Immature natural killer cell (primary cell): Measurements from ENCODE around the gene SGCD. TPM values are rescaled to one million over a fixed set of nuclear protein-coding genes. Genes with fewer than 3 reads are reported as not detected.

Experiments used
- DNase-seq, 3 donors: peaks; one replicate each; pipeline ENCODE4 v3.0.0; 2022; ENCODE audit warnings: mixed read lengths in 1 of 3
- H3K27ac Mint-ChIP-seq, 6 donors: one replicate each; pipeline ENCODE4 v1.8.0; 2020; ENCODE audit warnings: mixed read lengths in 6 of 6, mild to moderate bottlenecking in 5 of 6, inconsistent platforms in 4 of 6, moderate library complexity in 3 of 6
- H3K27me3 Mint-ChIP-seq, 3 donors: one replicate each; pipeline ENCODE4 v1.8.0; 2020 to 2021; ENCODE audit warnings: low read depth in 3 of 3, mild to moderate bottlenecking in 3 of 3, mixed read lengths in 3 of 3, moderate library complexity in 3 of 3, inconsistent platforms in 1 of 3
- H3K36me3 Mint-ChIP-seq, 3 donors: one replicate each; pipeline ENCODE4 v1.8.0; 2020; ENCODE audit warnings: mixed read lengths in 3 of 3, inconsistent platforms in 2 of 3, mild to moderate bottlenecking in 2 of 3
- H3K4me1 Mint-ChIP-seq, 2 donors: one replicate each; pipeline ENCODE4 v1.8.0; 2020; ENCODE audit warnings: inconsistent platforms in 2 of 2, mild to moderate bottlenecking in 2 of 2, mixed read lengths in 2 of 2, moderate library complexity in 1 of 2
- H3K4me3 Mint-ChIP-seq, 5 donors: one replicate each; pipeline ENCODE4 v1.8.0; 2020; ENCODE audit warnings: mild to moderate bottlenecking in 5 of 5, mixed read lengths in 5 of 5, inconsistent platforms in 3 of 5, moderate library complexity in 3 of 5
- H3K9me3 Mint-ChIP-seq, 6 donors: one replicate each; pipeline ENCODE4 v1.8.0; 2020; ENCODE audit warnings: mild to moderate bottlenecking in 6 of 6, mixed read lengths in 6 of 6, inconsistent platforms in 4 of 6, moderate library complexity in 3 of 6
- polyA plus RNA-seq, 3 donors: library from polyadenylated mRNA; unstranded; fragments of 300-500 nt; fragmentation: Illumina TruSeq; gene quantifications; one replicate each; pipeline ENCODE4 v1.2.3, GENCODE V29; 2021

The SGCD gene
- polyA plus RNA-seq, 3 donors from 2014 or later = 0.09 to 0.34 TPM; not detected in 1

DNA sequence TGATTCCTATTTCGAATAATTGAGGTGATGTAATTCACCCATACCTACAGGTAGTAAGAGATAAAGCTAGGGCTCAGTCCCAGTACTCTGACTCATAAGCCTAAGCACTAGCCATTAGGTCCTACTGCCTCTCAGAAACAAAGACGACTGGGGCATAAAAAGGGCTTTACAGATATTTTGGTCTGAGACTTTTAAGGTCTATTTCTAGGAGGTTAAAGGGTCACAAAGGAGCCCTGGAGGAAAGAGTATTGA lies 69.8 kb downstream of the SGCD start:
- no peaks in the 10 kb centered on the region for H3K36me3 Mint-ChIP-seq
- no peak for DNase-seq
- no peaks in the 10 kb centered on the region for H3K9me3 Mint-ChIP-seq
- H3K27me3 Mint-ChIP-seq = peaks cover 0 to 2% (median 0%) of the 10 kb centered on the region in 3 donors
- no peak overlapping the region for H3K4me3 Mint-ChIP-seq
- H3K4me1 Mint-ChIP-seq = no peaks in the 10 kb centered on the region
- H3K27ac Mint-ChIP-seq = no peak overlapping the region

DNA sequence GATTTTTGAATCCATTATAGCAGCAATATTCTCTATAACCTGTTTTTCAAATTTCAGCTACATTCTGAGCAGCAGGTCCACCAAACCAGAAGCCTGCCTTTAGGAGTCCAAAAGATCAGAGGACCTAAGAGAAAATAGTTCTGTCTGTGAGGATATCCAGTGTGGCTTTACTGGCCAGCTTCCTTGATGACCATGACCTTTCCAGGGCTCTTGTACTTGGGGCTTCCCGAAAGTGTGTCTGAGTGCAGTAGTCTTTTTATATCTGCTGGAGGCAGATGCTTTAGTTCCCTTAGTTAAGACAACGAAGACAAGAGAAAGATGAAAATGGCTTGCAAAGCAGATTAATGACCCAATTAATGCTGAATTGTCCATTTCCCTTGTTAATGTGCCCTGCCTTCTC lies 72.4 kb downstream of the SGCD start:
- H3K36me3 Mint-ChIP-seq = peaks cover 0 to 1% (median 0%) of the 10 kb centered on the region in 3 donors
- no peaks in the 10 kb centered on the region for H3K9me3 Mint-ChIP-seq
- no peak overlapping the region for H3K27ac Mint-ChIP-seq
- H3K27me3 Mint-ChIP-seq = peaks cover 0 to 3% (median under 1%) of the 10 kb centered on the region in 3 donors
- H3K4me1 Mint-ChIP-seq = no peaks in the 10 kb centered on the region
- DNase-seq = no peak
- H3K4me3 Mint-ChIP-seq = no peak overlapping the region

DNA sequence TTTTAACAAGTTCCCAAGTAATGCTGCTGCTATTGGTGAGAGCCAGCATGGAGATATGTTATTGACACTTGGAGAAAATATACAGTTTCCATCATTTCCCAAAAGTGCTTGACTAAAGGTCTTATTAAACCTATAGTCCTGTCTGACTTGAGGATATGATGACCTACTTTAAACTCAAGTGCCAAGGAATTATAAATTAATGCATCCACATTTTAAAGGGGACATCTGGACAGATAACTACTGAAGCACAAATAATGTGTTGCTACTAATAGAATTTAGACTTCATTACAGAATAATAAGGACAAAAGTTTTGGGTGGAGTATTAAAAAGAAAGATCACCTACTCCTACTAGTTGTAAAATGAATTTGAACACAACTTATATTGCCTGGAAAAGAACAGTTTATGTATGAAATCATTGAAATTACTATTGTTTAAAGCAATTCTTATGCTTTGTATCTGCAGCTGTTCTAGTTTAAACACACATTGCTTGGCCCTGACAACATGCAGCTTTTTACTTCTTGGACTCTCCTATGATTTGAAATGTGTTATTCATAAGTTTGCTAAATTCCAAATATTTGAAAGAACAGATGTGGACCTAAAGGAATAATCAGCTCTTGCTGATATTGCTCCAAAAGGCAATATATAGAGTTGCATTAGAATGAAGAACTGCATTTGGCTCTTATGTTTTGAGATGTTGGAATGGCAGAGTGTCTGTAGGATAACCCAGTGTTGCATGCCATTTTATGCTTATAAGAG lies 73.4 kb downstream of the SGCD start:
- peaks cover 0 to 3% (median 0%) of the 10 kb centered on the region in 3 donors for H3K36me3 Mint-ChIP-seq
- H3K27ac Mint-ChIP-seq = no peak overlapping the region
- H3K4me3 Mint-ChIP-seq = no peak overlapping the region
- H3K4me1 Mint-ChIP-seq = no peaks in the 10 kb centered on the region
- H3K9me3 Mint-ChIP-seq = no peaks in the 10 kb centered on the region
- H3K27me3 Mint-ChIP-seq = peaks cover 0 to 3% (median 2%) of the 10 kb centered on the region in 3 donors
- DNase-seq = no peak

DNA sequence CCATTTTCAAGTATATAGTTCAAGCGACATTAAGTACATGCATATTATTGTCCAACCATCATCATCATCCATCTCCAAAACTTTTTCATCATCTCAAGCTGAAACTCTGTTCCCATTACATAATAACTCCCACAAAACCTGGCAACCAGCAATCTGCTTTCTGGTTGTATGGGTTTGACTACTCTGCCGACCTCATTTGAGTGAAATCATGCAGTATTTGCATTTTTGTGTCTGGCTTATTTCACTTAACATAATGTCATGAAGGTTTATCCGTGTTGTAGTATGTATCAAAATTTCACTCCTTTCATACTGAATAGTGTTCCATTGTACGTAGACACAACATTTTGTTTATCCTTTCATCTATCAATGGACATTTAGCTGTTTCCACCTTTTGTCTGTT lies 74.8 kb downstream of the SGCD start:
- no peaks in the 10 kb centered on the region for H3K4me1 Mint-ChIP-seq

DNA sequence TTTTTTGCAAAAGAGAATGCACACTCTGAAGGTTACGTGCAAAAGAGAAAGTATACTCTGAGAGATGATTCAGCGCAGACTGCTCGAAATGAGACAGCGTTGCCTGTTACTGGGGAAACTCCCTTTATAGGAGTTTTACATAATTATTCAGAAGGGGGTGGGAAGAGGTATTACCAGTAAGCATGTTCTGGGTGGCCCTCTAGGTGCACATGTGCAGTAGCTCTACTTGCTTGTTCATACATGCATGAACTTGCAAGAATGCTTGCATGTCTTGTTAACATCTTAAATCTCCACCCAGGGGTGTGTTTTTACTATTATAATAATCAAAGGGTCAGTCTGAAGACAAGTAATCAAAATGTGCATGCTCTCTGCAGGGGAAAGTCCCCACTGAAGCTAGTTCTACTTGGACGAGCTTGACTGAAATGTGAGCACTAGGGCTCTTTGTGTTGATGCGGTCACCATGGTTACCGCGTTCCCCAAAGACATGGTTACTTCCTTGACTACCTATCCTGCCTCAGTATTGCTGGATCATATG lies 75.5 kb downstream of the SGCD start:
- peak overlapping the region in 1 of 6 donors; percentile 21 for H3K27ac Mint-ChIP-seq

More for the DNA sequence above, 74.8 kb downstream of the SGCD start:
- Mint-ChIP-seq H3K27me3 (peaks cover 0 to 3% (median 2%) of the 10 kb centered on the region in 3 donors), H3K4me3 (peak overlapping the region in 1 of 5 donors; percentile 72), H3K27ac (no peak overlapping the region), H3K9me3 (no peaks in the 10 kb centered on the region), H3K36me3 (peaks cover 0 to 3% (median 0%) of the 10 kb centered on the region in 3 donors)
- DNase-seq = no peak

DNA sequence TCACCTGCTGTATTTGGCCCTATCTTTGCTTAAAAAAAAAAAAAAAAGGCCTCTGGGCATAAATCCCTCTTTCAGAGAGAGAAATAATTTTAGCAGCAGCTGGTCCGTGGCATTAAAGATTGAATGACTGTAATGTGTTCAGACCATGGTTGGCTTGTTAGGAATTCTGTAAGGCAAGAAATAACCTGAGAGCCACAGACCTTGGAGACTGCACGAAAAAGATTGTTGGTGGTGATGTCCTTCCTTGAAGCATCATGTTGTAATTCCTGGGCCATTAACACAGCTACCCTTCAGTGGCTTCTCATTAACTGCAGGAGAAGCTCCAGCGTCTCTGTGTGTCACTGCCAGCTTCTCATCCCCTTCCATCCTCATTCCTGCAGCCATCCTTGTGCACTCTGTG lies 79.0 kb downstream of the SGCD start:
- Mint-ChIP-seq H3K4me3 (no peak overlapping the region), H3K27me3 (peaks cover 4 to 6% (median 4%) of the 10 kb centered on the region in 3 donors), H3K36me3 (peaks cover 0 to 3% (median 0%) of the 10 kb centered on the region in 3 donors), H3K9me3 (peaks cover 0 to 3% (median 0%) of the 10 kb centered on the region in 6 donors), H3K4me1 (no peaks in the 10 kb centered on the region), H3K27ac (no peak overlapping the region)
- no peak for DNase-seq

More for the DNA sequence above, 75.5 kb downstream of the SGCD start:
- H3K4me1 Mint-ChIP-seq = no peaks in the 10 kb centered on the region
- H3K4me3 Mint-ChIP-seq = peak overlapping the region in 1 of 5 donors; percentile 72
- DNase-seq = peak in 1 of 3 donors; percentile 38
- H3K9me3 Mint-ChIP-seq = no peaks in the 10 kb centered on the region
- peaks cover 0 to 3% (median 2%) of the 10 kb centered on the region in 3 donors for H3K27me3 Mint-ChIP-seq
- H3K36me3 Mint-ChIP-seq = peaks cover 0 to 3% (median 0%) of the 10 kb centered on the region in 3 donors

DNA sequence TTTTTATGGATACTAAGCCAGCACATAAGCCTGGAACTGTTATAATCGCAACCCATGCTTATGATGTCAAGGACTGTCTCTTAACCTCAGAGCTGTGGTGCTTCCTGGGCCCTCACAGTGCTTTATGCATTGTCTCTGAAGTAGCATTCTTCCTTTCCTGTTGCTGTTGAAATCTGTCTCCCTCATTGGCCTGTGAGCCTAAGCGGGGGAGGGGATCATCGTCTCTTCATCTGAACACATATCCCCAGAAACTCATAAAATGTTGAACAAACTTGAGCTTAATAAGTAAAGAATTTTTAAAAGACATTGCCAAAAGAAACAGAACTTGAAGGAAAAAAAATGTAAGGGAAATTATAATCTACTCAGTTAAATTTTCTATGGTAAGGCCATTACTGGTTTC lies 80.3 kb downstream of the SGCD start:
- Mint-ChIP-seq H3K27me3 (peaks cover 4 to 6% (median 4%) of the 10 kb centered on the region in 3 donors), H3K27ac (no peak overlapping the region), H3K9me3 (peaks cover 0 to 3% (median 0%) of the 10 kb centered on the region in 6 donors), H3K36me3 (peaks cover 0 to 3% (median 0%) of the 10 kb centered on the region in 3 donors), H3K4me3 (no peak overlapping the region), H3K4me1 (no peaks in the 10 kb centered on the region)
- DNase-seq = no peak

DNA sequence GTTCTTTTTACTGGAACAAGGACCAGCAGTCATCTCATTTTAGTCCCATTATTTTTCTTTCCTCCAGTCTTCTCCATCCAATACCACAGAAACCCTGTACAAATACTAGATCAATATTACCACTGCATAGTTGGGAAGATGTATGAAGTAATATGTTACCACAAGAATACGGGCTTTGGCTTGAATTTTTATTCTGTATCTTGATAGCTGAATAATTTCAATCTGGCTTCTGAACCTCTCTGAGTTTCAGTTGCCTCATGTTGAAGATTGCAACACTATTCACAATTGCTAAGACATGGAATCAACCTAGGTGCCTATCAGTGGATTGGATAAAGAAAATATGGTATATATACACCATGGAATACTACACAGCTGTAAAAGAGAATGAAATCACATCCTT lies 82.9 kb downstream of the SGCD start:
- Mint-ChIP-seq H3K9me3 (peaks cover 0 to 3% (median 0%) of the 10 kb centered on the region in 6 donors), H3K27me3 (peaks cover 3 to 4% (median 4%) of the 10 kb centered on the region in 3 donors), H3K27ac (no peak overlapping the region), H3K4me1 (no peaks in the 10 kb centered on the region), H3K36me3 (no peaks in the 10 kb centered on the region), H3K4me3 (no peak overlapping the region)
- DNase-seq = no peak

DNA sequence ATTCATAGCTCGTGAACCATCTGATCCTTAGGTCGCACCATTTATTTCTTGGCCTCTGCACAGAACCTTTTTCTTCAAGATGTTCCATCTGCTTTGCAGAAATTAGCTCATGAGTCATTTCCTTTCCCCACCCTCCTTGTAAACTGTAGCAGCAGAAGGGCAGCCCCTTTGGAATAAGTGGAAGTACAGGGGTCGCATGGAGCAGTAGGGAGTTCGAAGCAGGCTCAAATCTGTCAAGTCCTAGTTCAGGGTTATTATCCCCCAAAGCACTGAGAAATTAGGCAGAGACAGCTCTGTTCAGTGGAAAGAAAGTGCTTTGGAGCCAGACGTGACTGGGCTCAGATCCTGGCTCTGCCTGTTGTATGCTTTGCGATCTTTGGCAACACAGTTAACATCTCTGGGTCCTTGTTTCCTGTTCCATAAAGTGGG lies 84.2 kb downstream of the SGCD start:
- Mint-ChIP-seq H3K27me3 (peaks cover 3 to 4% (median 4%) of the 10 kb centered on the region in 3 donors), H3K36me3 (no peaks in the 10 kb centered on the region), H3K9me3 (peaks cover 0 to 3% (median 0%) of the 10 kb centered on the region in 6 donors)

DNA sequence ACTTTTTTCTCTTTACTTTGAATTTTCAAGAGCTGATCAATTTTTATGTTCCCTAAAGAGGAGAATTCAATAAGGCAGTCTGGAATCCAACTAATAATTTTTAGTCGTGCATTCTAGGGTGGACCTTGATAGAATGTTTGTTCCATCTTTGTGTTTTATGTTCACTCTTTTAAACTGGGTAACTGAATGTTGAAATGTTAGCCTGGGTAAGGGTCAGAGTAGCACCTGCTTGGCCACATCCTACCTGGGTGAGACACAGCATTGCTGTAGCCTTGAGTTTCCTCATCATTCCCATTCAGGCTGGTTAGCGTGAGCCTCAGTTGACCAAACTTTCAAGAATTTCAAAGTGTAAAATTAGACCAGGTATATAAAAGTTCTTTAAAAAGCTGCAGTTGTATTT lies 85.0 kb downstream of the SGCD start:
- peaks cover 0 to 3% (median 0%) of the 10 kb centered on the region in 6 donors for H3K9me3 Mint-ChIP-seq
- no peaks in the 10 kb centered on the region for H3K36me3 Mint-ChIP-seq
- DNase-seq = no peak
- no peak overlapping the region for H3K27ac Mint-ChIP-seq
- H3K4me3 Mint-ChIP-seq = no peak overlapping the region
- H3K27me3 Mint-ChIP-seq = peaks cover 3 to 4% (median 4%) of the 10 kb centered on the region in 3 donors
- no peaks in the 10 kb centered on the region for H3K4me1 Mint-ChIP-seq

More for the DNA sequence above, 84.2 kb downstream of the SGCD start:
- Mint-ChIP-seq H3K4me3 (no peak overlapping the region), H3K4me1 (no peaks in the 10 kb centered on the region), H3K27ac (no peak overlapping the region)
- no peak for DNase-seq

DNA sequence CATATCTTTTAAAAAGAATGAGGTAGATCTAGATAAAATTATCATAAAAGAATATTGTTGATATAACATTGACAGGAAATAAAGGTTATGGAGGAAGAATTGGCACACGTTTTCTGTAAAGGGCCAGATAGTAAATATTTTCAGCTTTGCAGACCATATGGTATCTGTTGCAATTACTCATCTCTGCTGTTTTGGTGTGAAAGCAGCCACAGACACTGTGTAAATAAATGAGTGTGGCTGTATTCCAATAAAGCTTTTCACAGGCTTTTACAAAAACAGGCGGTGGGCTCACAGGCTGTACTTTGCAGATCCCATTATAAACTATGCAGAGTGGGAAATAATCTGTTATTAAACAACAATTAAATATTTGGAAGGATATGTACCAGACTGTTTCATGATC lies 87.4 kb downstream of the SGCD start:
- Mint-ChIP-seq H3K4me1 (no peaks in the 10 kb centered on the region), H3K27ac (no peak overlapping the region), H3K4me3 (no peak overlapping the region), H3K9me3 (peaks cover 0 to under 1% (median 0%) of the 10 kb centered on the region in 6 donors), H3K27me3 (peaks cover 0 to 6% (median 3%) of the 10 kb centered on the region in 3 donors), H3K36me3 (no peaks in the 10 kb centered on the region)
- no peak for DNase-seq

DNA sequence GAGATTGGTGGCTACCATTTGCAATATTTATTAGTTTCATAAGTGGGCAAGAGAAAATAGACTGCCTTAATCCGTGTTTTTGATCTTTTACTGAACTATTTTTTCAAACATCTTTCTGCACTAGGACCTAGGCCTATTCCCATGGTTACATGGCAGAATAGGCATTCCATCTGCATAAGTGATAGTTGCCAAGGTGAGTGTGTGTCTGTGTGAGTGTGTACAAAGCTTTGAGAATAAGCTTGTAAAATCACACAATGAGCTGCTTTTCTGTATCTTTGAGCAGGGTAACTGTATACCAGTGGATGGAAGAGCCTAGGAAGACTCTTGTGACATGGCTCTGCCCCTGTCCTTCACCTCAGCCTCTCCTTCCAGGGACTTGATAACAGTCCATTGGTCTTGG lies 92.7 kb downstream of the SGCD start:
- no peak overlapping the region for H3K27ac Mint-ChIP-seq
- DNase-seq = no peak
- no peak overlapping the region for H3K4me3 Mint-ChIP-seq
- H3K27me3 Mint-ChIP-seq = peaks cover 0 to 2% (median 2%) of the 10 kb centered on the region in 3 donors
- no peaks in the 10 kb centered on the region for H3K4me1 Mint-ChIP-seq
- no peaks in the 10 kb centered on the region for H3K36me3 Mint-ChIP-seq
- no peaks in the 10 kb centered on the region for H3K9me3 Mint-ChIP-seq

DNA sequence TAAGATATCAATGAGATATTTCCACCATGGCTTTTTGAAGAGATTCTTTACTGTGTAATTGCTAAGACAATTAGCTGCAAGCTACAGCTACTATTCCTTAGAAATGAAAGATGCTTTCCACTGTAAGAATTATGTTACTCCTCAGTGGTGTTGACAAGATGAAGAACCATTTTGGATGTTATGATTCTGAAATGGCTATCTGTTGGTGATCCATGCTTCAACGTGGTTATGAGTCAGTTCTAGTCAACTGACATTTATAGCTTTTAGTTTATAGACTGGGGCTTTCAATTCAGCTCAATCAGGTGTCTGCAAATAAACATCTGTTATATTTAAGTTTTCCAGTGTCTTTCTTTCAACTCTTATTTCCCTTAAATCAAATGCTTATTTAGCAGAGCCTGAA lies 93.7 kb downstream of the SGCD start:
- DNase-seq = no peak
- no peaks in the 10 kb centered on the region for H3K9me3 Mint-ChIP-seq
- no peak overlapping the region for H3K27ac Mint-ChIP-seq
- peaks cover 0 to 2% (median 2%) of the 10 kb centered on the region in 3 donors for H3K27me3 Mint-ChIP-seq
- H3K4me1 Mint-ChIP-seq = no peaks in the 10 kb centered on the region
- H3K4me3 Mint-ChIP-seq = no peak overlapping the region
- no peaks in the 10 kb centered on the region for H3K36me3 Mint-ChIP-seq

DNA sequence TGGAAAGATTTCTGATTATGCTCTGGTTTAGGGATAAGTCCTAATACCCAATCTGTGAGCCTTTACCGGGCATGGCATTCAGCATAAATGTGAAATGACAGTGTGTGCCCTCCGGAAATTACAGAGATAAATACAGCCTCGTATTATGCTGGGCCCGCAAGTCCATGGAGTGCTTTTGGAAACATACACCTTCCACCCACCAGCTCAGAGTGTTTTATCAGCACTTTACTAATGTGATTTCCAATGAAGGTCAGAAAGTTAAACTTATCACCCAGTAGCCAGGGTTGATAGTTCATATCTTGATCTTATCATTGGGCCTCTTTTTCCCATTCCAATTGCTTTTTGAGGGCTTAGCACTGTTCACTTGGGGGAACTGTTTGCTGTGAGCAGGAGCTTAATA lies 94.8 kb downstream of the SGCD start:
- DNase-seq = no peak
- H3K27ac Mint-ChIP-seq = no peak overlapping the region
- peaks cover 0 to 2% (median 2%) of the 10 kb centered on the region in 3 donors for H3K27me3 Mint-ChIP-seq
- no peaks in the 10 kb centered on the region for H3K4me1 Mint-ChIP-seq
- no peaks in the 10 kb centered on the region for H3K36me3 Mint-ChIP-seq
- H3K4me3 Mint-ChIP-seq = no peak overlapping the region
- H3K9me3 Mint-ChIP-seq = no peaks in the 10 kb centered on the region
